Spleen (tissue), 7 donors: ENCODE measurements around the gene MYMX.

Source experiments
- POLR2A ChIP-seq, 3 donors: fragments of 450-650 bp; IDR thresholded peaks; one replicate each; pipeline ENCODE4 v1.5.1; 2017; ENCODE audit warnings: antibody characterized with exemption in 3 of 3, mild to moderate bottlenecking in 1 of 3
- POLR2AphosphoS5 ChIP-seq, 3 donors: sonication (generic); formaldehyde crosslinking; IDR thresholded peaks; one replicate each; pipeline ENCODE4 v1.5.1; 2017; ENCODE audit warnings: antibody characterized with exemption in 3 of 3
- TF ChIP-seq, protein P1 (sequence below), 11 experiments: fragments of 200-600 bp in 7 of 11; fragments of 450-650 bp in 4 of 11; sonication (generic) in 4 of 11; IDR thresholded peaks in 8 of 11; conservative IDR thresholded peaks in 3 of 11; 1 replicate in 7 of 11; 2 replicates in 4 of 11; pipeline versions ENCODE4 v1.4.0 to v1.8.0; 2016 to 2021; ENCODE audit warnings: antibody characterized with exemption in 11 of 11, inconsistent platforms in 4 of 11, mild to moderate bottlenecking in 1 of 11
- donor health status: DM: no; HTN: no; CAD: no; lungs with moderate emphysema.
- donor health status: DM: no; HTN: no; CAD: no.
- donor health status: DM: no; HTN: no; CAD: no.

DNA sequence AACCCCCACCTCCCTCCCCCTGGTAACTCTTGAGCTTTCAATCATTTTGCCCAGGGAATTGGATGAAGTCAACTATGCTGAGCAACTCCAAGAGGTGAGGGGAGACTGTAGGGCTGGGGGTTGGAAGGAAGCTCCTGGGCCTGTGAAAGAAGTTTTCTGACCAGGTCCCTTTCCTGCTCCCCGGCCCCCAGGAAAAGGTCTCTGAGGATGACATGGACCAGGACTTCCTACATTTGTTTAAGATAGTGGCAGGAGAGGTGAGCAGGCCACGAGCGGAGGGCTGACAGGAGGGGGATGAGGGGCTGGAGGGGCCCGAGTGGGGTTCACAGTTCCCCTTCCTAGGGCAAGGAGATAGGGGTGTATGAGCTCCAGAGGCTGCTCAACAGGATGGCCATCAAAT lies 36.3 kb upstream of the MYMX start:
- TF ChIP-seq POLR2A (IDR thresholded peaks at IDR 0.05) (no peak), POLR2AphosphoS5 (IDR thresholded peaks at IDR 0.05) (no peak)
- TF ChIP-seq, protein P1, sequence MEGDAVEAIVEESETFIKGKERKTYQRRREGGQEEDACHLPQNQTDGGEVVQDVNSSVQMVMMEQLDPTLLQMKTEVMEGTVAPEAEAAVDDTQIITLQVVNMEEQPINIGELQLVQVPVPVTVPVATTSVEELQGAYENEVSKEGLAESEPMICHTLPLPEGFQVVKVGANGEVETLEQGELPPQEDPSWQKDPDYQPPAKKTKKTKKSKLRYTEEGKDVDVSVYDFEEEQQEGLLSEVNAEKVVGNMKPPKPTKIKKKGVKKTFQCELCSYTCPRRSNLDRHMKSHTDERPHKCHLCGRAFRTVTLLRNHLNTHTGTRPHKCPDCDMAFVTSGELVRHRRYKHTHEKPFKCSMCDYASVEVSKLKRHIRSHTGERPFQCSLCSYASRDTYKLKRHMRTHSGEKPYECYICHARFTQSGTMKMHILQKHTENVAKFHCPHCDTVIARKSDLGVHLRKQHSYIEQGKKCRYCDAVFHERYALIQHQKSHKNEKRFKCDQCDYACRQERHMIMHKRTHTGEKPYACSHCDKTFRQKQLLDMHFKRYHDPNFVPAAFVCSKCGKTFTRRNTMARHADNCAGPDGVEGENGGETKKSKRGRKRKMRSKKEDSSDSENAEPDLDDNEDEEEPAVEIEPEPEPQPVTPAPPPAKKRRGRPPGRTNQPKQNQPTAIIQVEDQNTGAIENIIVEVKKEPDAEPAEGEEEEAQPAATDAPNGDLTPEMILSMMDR (IDR thresholded peaks at IDR 0.05 in 8 of 11, conservative IDR thresholded peaks at IDR 0.05 in 3 of 11): no peak
